IMR-90 (cell line): ENCODE data around the gene SLC6A6.

Experiments
- CEBPB ChIP-seq: IDR thresholded peaks from 2 replicates; pipeline ENCODE4 v1.6.1; 2012; ENCODE audit warnings: low read depth, low read length, improper control_type of control experiment
- CTCF ChIP-seq: conservative IDR thresholded peaks from 2 replicates; pipeline ENCODE4 v1.5.1; 2012; ENCODE audit warnings: mild to moderate bottlenecking, low read depth, low read length, improper control_type of control experiment
- FOS ChIP-seq: fragments of 150-350 bp; IDR thresholded peaks from 2 replicates; pipeline ENCODE4 v1.6.1; 2016; ENCODE audit warnings: low read depth, low read length
- MAZ ChIP-seq: IDR thresholded peaks from 2 replicates; pipeline ENCODE4 v1.6.1; 2012; ENCODE audit warnings: low read depth, mild to moderate bottlenecking, low read length, improper control_type of control experiment, moderate library complexity, borderline replicate concordance
- POLR2A ChIP-seq: IDR thresholded peaks from 2 replicates; pipeline ENCODE4 v1.6.1; 2012; ENCODE audit warnings: mild to moderate bottlenecking, low read depth, low read length
- RAD21 ChIP-seq: IDR thresholded peaks from 2 replicates; pipeline ENCODE4 v1.6.1; 2012; ENCODE audit warnings: low read length, improper control_type of control experiment
- RCOR1 ChIP-seq: IDR thresholded peaks from 2 replicates; pipeline ENCODE4 v1.6.1; 2012; ENCODE audit warnings: mild to moderate bottlenecking, low read length, improper control_type of control experiment; ENCODE audit not compliant: insufficient replicate concordance

- TF ChIP-seq CTCF, result no peak
- TF ChIP-seq POLR2A, result no peak
- no peak for TF ChIP-seq RCOR1
- TF ChIP-seq MAZ, result no peak
- no peak for TF ChIP-seq RAD21
- no peak for TF ChIP-seq FOS
- no peak for TF ChIP-seq CEBPB
These were observed 72.1 kb downstream of the SLC6A6 start for GRCh38 chr3:14474363-14475081.
